Dermis microvascular lymphatic vessel endothelial cell (primary cell): Measurements from ENCODE around the gene ACBD5. TPM values are rescaled to one million over a fixed set of nuclear protein-coding genes. Genes with fewer than 3 reads are reported as not detected.
"Not testable (repeated sequence)": the region's sequence is repeated elsewhere in the genome, so short reads cannot be mapped to it uniquely, and the experiment has no call there.

ENCODE experiments used
- DNase-seq, 2 donors: peaks; one replicate each; pipeline versions ENCODE4 v3.0.0 to v3.0.0-alpha.2; 2010; ENCODE audit warnings: low read depth in 2 of 2
- total RNA-seq: library from RNA; depleted of rRNA; stranded (reverse); fragments of >200 nt; gene quantifications from 2 replicates; pipeline ENCODE4 v1.2.1, GENCODE V29; 2014

ACBD5 gene, protein sequence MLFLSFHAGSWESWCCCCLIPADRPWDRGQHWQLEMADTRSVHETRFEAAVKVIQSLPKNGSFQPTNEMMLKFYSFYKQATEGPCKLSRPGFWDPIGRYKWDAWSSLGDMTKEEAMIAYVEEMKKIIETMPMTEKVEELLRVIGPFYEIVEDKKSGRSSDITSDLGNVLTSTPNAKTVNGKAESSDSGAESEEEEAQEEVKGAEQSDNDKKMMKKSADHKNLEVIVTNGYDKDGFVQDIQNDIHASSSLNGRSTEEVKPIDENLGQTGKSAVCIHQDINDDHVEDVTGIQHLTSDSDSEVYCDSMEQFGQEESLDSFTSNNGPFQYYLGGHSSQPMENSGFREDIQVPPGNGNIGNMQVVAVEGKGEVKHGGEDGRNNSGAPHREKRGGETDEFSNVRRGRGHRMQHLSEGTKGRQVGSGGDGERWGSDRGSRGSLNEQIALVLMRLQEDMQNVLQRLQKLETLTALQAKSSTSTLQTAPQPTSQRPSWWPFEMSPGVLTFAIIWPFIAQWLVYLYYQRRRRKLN
- 14.6 and 19.1 TPM in 2 replicates for total RNA-seq

DNA sequence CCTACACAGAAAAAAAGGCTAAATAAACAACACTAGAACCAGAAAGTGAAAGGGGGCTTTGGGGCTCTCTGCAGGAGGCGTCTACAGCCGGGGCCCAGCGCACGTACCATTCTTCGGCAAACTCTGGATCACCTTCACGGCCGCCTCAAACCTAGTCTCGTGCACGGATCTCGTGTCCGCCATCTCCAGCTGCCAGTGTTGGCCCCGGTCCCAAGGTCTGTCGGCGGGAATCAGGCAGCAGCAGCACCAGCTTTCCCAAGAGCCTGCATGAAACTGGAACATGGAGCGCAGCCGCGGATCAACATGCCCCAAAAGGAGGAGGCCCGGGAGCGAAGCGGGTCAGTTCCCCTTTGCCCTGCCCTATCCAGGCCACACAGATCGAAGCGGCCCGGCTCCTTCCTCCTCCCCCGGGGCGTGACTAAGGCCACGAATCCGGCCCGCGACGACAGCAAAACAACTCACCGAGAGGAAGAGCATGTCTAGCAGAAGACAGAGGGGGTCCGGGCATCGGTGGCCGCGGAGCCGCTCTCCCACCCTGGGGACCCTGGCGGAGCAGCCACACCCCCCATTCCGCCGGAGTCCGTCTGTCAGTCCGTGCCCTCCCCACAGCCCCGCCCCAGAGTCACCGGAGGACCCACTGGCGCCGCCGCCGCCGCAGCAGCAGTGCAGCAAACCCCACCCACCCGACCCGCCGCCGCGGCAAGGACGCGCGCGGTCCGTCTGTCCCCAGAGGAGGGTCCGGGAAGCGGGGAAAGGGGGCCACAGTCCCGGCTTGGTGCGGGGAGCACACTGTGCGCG lies at the start of gene ACBD5:
Gene ACBD5, minus strand, starts transcription at position 586 of the 798 bp plus-strand sequence. Its CDS starts 109 bp downstream, at position 477.
- peak in 1 of 2 donors; percentile 73 for DNase-seq

DNA sequence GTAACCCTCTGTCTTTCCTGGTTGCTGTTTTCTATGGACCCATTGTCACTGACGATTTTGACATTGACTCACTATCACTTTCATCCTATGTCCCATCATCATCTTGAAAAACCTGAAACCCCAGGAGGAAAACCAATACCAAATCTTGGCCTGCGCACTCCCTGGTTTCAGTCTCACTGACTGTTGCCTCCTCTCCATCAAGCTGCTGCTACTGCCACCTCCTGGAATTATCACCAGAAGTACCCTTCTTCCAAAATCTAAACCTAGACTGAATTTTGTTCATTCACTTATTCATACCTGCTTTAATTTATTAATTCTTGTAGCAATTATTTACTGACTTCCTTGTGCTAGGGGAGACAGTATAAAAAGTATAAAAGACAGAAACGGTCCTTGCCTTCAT lies 44.5 kb upstream of the ACBD5 start:
- peak; percentile 5 to 19 for DNase-seq

DNA sequence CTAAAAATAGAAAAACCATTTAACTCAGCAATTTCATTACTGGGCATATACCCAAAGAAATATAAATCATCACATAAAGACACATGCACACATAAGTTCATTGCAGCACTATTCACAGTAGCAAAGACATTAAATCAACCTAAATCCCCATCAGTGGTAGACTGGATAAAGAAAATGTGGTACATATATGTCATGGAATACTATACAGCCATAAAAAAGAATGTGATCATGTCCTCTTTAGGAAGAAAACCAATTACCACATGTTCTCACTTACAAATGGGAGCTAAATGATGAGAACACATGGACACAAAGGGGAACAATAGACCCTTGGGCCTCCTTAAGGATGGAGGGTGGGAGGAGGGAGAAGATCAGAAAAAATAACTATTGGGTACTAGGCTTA lies 36.0 kb upstream of the ACBD5 start:
- DNase-seq = no peak

DNA sequence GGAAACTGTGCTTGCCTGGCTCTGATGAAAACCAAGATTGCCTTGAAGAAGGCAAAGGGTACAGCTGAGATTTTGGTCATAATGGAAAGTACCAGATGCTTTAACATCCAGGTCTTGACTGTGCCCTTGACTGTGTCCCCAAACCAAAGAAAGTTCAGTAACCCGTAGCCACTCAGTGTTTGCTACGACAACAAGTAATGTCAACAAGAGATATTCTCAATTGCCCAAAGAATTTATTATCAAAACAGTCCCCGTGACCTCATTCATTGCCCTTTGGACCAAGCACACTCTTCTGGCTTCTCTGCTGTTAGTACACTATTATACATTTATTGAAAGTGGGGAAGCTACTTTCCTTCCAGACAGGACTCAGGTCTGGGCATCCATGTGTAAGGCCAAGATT lies 25.4 kb upstream of the ACBD5 start:
- not testable (repeated sequence) for DNase-seq

DNA sequence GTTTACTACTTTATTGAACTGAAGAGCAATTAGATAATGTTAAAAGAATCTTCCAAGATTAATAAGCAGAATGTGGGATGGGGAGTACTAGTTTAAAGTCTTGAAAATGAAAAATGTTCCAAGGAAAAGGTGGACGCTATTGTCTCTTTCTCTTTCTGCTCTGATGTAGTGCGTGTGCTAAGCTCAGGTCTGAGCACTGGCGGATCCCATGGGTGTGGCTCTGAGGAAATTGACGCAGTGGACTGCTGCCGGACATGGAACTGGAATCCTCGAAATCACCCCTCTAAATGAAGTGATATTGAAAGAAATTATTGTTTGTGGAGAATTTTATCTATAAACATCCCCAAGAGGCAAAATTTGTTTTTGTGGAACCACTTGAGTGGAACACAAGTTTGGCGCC lies 22.2 kb upstream of the ACBD5 start:
- DNase-seq = not testable (repeated sequence)

DNA sequence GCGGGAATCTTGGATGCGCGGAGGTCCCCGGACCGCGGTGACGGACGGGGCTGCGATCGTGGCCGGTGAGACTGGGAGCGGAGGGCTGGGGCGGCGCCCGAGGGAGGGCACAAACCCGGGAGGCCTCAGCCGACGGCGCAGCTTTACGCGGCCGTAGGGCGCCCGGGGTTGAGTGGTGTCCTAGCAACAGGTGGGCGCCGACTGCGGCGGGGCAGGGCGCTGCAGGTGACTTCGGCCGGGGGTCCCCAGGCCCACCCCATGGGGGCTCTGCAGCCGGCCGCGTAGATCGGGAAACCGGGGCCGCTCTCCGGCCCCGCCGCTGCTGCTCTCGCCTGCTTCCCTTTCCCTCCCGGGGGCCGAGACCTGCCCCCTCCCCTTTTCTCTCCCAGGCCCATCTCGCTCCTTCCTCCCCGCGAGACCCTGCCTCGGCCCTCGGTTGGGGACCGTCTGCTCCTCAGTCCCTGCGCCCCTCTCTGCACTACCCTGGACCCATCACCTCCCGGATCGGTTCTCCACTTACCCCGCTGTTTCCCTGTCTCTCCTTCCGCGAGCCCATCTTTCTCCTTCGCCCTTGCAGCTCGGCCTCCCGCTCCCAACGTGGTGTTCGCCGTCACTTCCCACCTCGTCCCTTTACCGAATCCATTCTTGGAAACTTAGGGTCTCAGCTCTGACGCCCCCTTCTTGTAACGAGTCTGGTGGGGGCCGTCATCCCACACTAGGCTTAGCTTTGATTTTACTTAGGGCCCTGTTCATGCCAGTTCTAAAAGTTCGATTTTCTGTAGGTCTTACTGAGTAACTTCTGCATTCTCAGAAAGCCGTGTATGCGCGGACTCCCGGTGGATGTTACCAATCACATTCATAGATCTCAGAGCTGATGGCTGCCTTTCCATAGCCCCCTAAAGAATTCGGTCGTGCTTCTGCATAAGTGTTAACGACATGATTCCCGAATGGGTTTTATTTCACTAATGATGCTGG lies 18.5 kb upstream of the ACBD5 start:
- DNase-seq = no peak

DNA sequence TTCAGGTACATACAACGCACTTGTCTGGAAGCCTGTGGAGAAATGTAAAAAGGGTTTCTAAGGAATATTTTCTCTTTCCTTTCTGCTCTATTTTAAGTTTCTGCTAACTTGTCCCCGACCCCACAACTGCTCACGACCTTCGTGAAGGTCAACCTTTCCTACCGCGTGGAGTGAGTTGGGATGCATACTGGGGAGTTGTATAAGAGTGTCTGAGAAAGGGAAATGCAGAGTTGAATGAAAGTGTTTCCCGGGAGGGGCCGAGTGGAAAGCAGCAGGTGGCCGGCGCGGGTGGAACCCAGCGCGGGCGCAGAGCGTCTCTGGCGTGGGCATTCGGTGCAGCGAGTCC lies 17.9 kb upstream of the ACBD5 start:
- no peak for DNase-seq

DNA sequence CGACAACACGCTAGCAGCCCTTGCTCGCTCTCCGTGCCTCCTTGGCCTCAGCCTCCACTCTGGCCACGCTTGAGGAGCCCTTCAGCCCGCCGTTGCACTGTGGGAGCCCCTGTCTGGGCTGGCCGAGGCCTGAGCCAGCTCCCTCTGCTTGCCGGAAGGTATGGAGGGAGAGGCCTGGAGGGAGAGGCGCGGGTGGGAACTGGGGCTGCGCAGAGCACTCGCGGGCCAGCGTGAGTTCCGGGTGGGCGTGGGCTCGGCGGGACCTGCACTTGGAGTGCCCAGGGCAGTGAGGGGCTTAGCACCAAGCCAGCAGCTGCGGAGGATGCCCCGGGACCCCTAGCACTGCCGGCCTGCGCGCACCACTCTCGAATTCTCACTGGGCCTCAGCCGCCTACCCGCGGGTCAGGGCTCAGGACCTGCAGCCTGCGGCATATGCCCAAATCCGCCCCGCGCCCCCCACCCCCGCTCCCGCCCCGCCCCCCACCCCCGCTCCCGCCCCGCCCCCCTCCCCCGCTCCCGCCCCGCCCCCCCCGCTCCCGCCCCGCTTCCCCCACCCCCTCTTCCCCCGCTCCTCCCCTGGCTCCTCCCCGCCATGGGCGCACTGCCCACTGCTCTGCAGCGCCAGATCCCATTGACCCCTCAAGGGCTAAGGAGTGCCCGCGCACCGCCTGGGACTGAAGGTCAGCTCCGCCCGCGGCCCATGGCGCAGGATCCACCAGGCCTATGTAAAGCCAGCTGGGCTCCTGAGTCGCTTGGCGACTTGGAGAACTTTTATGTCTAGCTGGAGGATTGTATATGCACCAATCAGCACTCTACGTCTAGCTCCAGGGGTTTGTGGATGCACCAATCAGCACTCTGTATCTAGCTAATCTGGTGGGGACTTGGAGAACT lies 15.9 kb upstream of the ACBD5 start:
- no peak for DNase-seq

DNA sequence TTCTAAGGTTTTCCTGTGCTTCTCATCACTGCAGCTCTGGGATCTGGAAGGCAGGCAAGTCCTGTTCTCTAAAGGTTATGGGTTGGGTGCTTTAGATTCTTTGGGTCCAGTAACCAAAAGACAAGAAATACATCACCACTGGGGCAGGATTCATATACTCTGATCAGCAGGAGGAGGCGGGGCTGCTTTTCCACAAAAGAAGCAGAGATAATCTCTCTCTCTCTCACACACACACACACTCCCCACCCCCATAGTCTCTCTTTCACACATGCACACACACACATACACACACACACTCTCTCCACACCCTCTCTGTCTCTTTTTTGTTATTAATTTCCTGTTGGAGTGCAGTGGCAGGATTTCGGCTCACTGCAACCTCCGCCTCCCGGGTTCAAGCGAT lies 13.0 kb upstream of the ACBD5 start:
- no peak for DNase-seq

DNA sequence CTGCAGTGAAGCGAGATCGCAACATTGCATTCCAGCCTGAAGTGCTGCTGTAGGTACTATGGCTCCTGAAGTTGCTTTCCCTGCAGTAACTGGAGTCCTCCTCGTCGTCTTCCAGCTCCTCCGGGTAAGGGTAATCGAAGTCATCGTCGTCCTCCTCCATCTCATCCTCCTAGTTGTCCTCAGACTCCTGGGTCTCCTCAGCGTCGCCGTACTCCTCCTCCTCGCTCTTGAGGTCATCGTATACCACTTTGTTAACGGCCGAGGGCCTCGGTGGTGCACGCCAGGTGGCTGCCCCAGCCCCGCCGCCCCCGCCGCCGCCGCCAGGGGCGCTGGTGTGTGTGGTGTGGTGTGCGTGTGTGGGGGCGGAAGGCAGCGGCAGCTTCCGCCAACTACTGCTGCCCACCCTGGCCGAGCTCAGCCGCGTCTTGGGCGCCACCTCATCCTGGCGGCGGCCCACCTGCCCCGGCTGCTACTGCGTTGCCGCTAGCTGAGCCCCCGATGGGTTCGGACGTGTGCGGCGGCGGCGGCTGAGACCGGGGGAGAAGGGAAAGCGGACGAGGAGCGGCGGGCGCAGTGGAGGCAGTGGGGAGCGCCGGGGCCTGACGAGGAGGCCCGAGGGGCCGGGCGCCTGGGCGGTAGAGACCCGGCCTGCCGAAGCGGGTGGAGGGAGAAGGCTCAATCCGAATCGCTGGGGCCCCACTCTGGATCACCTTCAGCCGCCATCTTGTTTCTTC lies 11.8 kb upstream of the ACBD5 start:
- DNase-seq = peak in 1 of 2 donors; percentile 74

DNA sequence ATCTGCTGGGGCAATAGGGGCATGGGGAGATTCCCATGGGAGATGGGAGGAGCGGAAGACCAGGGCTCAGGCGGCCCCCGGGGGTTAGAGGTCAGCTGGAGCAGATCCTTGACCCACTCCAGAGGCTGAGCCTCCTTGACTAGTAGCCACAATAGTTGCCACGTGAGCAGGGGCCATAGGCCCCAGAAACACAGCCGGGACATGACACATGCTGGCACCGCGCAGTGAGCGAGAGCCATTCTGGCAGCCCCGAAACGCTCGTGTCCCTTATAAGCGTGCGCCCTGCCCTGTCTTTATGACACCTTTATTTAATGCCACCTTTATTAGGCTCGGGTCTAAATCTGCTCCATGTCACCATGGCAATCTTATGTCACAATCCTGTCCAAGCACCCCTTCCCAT lies 11.0 kb upstream of the ACBD5 start:
- DNase-seq = no peak

DNA sequence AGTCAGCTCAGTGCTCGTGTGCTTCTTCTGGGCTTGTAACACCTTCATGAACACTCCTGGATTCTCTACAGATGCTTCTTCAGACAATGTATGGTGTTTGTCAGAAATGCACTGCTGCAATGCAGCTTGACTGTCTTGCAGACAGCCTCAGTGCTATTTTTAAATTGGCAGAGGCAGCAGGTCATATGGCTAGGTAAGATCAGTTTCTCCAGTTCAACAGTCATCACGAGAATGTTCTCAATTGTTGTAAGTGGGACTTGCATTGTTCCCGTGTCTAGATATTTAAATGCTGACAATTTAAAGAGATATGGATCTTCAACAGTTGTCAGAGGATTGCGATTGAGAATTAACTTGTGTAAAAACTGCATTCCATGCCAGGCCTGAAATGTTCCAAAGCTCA lies 7.6 kb upstream of the ACBD5 start:
- no peak for DNase-seq

DNA sequence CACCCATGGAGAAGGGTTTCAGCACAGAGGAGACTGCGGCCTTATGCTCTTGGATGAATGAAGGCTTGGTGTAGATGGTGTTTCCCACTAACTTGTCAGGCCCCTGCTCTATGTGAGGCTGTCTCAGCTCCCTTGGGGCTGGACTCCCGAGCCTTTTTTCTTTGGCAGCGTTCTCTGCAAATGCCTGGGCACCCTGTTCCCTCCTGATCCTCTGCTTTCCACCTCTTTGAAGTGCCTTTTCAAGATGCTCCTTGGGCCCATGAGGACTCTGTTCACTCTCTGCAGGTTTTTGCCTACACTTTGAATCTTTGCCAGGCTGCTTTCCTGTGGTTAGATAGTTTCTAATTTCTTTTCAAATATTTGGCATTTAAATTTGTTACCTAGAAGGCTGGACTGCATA lies 6.8 kb upstream of the ACBD5 start:
- DNase-seq = no peak

DNA sequence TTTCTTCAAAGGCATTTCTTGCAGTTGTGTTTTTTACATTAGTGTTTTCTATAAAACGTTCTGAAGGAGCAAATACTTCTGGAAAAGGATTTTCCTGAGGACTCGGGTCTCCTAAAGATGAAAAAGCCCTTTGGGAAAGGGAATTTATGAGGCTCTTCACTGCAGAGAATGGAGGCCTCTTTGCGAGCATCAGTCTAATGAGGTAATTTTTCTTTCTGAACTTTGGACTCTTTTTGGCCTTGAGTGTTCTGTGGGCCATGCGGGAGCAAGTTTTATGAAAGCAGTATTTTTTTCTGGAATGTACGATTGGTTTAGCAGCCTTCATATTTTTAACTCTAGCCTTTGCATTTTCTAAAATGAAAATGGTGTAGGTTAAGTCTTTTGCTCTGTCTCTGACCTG lies 6.4 kb upstream of the ACBD5 start:
- DNase-seq = no peak

DNA sequence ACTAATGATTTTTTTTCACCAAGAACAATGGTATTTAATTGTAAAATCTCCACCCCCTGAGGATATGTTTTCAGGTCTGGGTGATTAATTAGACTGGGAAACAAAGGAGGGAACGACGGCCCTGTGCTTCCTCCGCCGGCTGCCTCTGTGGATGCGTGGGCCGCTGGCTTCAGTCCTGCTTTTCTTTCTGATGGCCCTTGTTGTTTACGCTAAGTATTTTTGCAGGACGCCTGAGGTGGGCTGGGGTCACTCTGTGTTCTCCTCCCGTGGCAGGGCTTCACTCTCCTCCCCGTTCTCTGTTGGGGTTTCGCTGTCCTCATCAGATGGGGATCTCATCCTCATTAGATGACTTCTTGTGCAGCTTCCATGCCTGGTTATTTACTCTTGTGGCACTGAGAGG lies 5.2 kb upstream of the ACBD5 start:
- DNase-seq = peak in 1 of 2 donors; percentile 35

DNA sequence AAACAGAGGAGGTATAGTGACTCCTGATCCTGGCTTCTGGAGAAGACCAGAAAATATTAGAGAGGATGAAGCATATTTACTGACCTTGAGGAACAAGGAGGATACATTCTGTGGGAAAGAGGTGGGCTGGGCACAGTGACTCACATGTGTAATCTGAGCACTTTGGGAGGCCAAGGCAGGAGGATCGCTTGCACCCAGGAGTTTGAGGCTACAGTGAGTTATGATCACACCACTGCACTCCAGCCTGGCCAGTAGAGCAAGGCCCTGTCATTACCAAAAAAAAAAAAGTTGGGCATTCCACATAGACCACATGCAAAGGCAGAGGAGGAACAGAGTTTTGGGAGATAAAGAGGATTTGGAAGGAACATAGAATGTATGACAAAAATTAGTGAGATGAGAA lies 4.4 kb upstream of the ACBD5 start:
- DNase-seq = no peak

DNA sequence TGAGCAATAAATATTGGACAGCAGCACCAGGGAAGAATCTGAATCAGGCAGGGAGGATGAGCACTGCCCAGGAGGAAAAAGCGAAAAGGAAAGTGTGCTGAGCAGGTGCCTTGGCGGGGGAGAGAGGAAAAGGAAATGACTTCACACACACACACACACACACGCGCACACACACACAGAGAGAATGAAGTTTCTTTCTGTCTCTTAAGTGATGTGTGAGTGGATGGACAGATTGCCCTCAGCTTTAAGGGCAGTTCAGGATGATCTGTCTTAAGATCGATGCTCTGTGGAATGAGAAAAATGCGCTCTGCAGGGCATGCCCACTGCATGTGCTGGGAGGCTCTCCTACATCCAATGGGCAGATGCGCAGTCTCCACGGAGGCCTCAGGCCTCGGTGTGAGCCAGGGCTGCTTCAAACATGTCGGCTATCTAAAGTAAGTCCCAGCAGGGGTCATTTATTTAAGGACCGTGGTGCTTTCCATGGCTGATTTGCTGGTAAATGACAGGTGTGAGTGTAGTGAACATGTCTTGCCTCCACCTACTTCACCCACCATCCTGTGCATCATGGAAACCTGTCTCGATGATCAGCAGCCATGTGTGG lies 2.5 kb upstream of the ACBD5 start:
- peak; percentile 88 to 93 for DNase-seq

DNA sequence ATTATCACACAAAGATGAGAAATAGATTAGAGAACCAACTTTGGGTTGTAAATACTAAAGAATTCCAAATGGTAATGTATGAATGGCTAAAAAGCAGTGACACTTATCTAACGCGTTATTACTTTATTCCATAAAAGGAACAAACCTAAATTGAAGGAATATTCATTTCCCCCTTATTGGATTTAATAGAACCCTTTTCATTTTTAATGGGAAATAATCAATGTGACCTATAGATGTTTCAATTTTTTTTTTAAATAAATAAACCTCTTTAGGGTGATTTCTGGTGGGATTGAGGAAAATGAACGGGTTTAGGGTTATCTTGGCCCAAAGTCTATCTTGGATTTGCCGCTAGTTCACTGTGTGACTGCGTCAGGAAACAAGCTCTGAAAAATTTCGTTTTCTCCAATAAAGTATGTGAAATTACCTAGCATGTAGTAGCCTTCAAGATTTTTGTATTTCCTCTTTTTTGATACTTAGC lies 1.9 kb upstream of the ACBD5 start:
- DNase-seq = no peak
